Neural cell (in vitro differentiated cells): ENCODE measurements around the gene CDH1. TPM values are rescaled to one million over a fixed set of nuclear protein-coding genes. Genes with fewer than 3 reads are reported as not detected.

Experiments
- H2AFZ ChIP-seq: fragments of 200-600, 300-800 bp; sonication (generic), shearing (Covaris generic); 2 replicates; pipeline ENCODE4 v1.6.0; 2014; ENCODE audit warnings: low read depth, mild to moderate bottlenecking, antibody characterized with exemption, low read length, moderate library complexity
- H3F3A ChIP-seq: fragments of 200-600 bp; shearing (Covaris generic); 2 replicates; pipeline ENCODE4 v1.6.1; 2016; ENCODE audit warnings: mild to moderate bottlenecking, moderate library complexity, mixed read lengths, antibody characterized with exemption, low read length; ENCODE audit not compliant: insufficient read depth, poor library complexity, severe bottlenecking
- H3K27ac ChIP-seq: fragments of 200-600, 300-800 bp; sonication (generic), shearing (Covaris generic); 2 replicates; pipeline ENCODE4 v1.5.1; 2014; ENCODE audit warnings: mild to moderate bottlenecking, low read length, moderate library complexity
- H3K27me3 ChIP-seq: fragments of 300-800, 200-600 bp; sonication (generic), shearing (Covaris generic); 2 replicates; pipeline ENCODE4 v1.6.0; 2014; ENCODE audit warnings: mild to moderate bottlenecking, low read depth, low read length, moderate library complexity; ENCODE audit not compliant: insufficient read depth
- H3K36me3 ChIP-seq: fragments of 300-800, 200-600 bp; sonication (generic), shearing (Covaris generic); 2 replicates; pipeline ENCODE4 v1.5.1; 2014; ENCODE audit warnings: mild to moderate bottlenecking, antibody characterized with exemption, low read length, moderate library complexity; ENCODE audit not compliant: insufficient read depth
- H3K4me2 ChIP-seq: fragments of 300-800, 200-600 bp; sonication (generic), shearing (Covaris generic); 2 replicates; pipeline ENCODE4 v1.6.0; 2014; ENCODE audit warnings: mild to moderate bottlenecking, low read length
- H3K4me3 ChIP-seq: fragments of 300-800, 200-600 bp; sonication (generic), shearing (Covaris generic); 2 replicates; pipeline ENCODE4 v1.5.1; 2014; ENCODE audit warnings: mild to moderate bottlenecking, low read length, moderate library complexity
- H3K79me2 ChIP-seq: fragments of 200-600 bp; shearing (Covaris generic); replicated peaks from 2 replicates; pipeline ENCODE4 v1.6.0; 2014; ENCODE audit warnings: mild to moderate bottlenecking, low read length, moderate library complexity; ENCODE audit not compliant: insufficient read depth
- H3K9ac ChIP-seq: fragments of 300-800, 200-600 bp; sonication (generic), shearing (Covaris generic); 2 replicates; pipeline ENCODE4 v1.6.1; 2016; ENCODE audit warnings: mild to moderate bottlenecking, low read length, mixed read lengths
- H3K9me2 ChIP-seq: fragments of 200-600 bp; shearing (Covaris generic); 2 replicates; pipeline ENCODE4 v1.6.1; 2016; ENCODE audit warnings: mild to moderate bottlenecking, low read length, mixed read lengths; ENCODE audit not compliant: insufficient read depth
- H3K9me3 ChIP-seq: fragments of 200-600, 300-800 bp; sonication (generic), shearing (Covaris generic); 2 replicates; pipeline ENCODE4 v1.6.1; 2016; ENCODE audit warnings: mild to moderate bottlenecking, mixed run types, low read length, moderate library complexity, mixed read lengths
- H4K20me1 ChIP-seq: fragments of 200-600 bp; shearing (Covaris generic); 2 replicates; pipeline ENCODE4 v1.6.1; 2016; ENCODE audit warnings: mild to moderate bottlenecking, mixed run types; ENCODE audit not compliant: insufficient read depth
- CTCF ChIP-seq: fragments of 450-650 bp; IDR thresholded peaks from 2 replicates; pipeline ENCODE4 v1.5.1; 2014; ENCODE audit warnings: antibody characterized with exemption, mild to moderate bottlenecking, moderate library complexity; ENCODE audit not compliant: poor library complexity, severe bottlenecking
- EP300 ChIP-seq: fragments of 450-650 bp; conservative IDR thresholded peaks from 2 replicates; pipeline ENCODE4 v1.6.1; 2014; ENCODE audit warnings: antibody characterized with exemption, mild to moderate bottlenecking, moderate library complexity; ENCODE audit not compliant: poor library complexity, severe bottlenecking
- EZH2 ChIP-seq: fragments of 200-600, 300-800 bp; shearing (Covaris generic), sonication (generic); IDR thresholded peaks from 2 replicates; pipeline ENCODE4 v1.6.1; 2014; ENCODE audit warnings: antibody characterized with exemption, low read length, borderline replicate concordance, mild to moderate bottlenecking; ENCODE audit not compliant: insufficient read depth, poor library complexity, severe bottlenecking
- MXI1 ChIP-seq: fragments of 450-650 bp; conservative IDR thresholded peaks from 2 replicates; pipeline ENCODE4 v1.6.1; 2014; ENCODE audit warnings: antibody characterized with exemption, mild to moderate bottlenecking; ENCODE audit not compliant: poor library complexity, severe bottlenecking
- POLR2AphosphoS5 ChIP-seq: IDR thresholded peaks from 2 replicates; pipeline ENCODE4 v1.6.1; 2012
- RAD21 ChIP-seq: fragments of 450-650 bp; conservative IDR thresholded peaks from 2 replicates; pipeline ENCODE4 v1.6.1; 2014; ENCODE audit warnings: antibody characterized with exemption, mild to moderate bottlenecking, moderate library complexity
- REST ChIP-seq: IDR thresholded peaks from 2 replicates; pipeline ENCODE4 v1.6.1; 2012; ENCODE audit warnings: borderline replicate concordance
- SMC3 ChIP-seq: fragments of 450-650 bp; conservative IDR thresholded peaks from 2 replicates; pipeline ENCODE4 v1.6.1; 2014; ENCODE audit warnings: antibody characterized with exemption, mild to moderate bottlenecking, moderate library complexity; ENCODE audit not compliant: poor library complexity
- TAF1 ChIP-seq: IDR thresholded peaks from 2 replicates; pipeline ENCODE4 v1.6.1; 2012; ENCODE audit warnings: low read depth
- polyA plus RNA-seq: library from polyadenylated mRNA; depleted of rRNA; stranded (reverse); fragments of >200 nt; gene quantifications from 2 replicates; pipeline ENCODE4 v1.2.3, GENCODE V29; 2014

The CDH1 gene
- polyA plus RNA-seq, 1 donor from 2014 or later = 1.2 TPM

- H3K27me3 ChIP-seq = no peaks in the 10 kb centered on the region
- H3K4me2 ChIP-seq = no peak overlapping the region
- no peak overlapping the region for H3K27ac ChIP-seq
- H3K36me3 ChIP-seq = no peaks in the 10 kb centered on the region
- H3K4me3 ChIP-seq = no peak overlapping the region
- no peak overlapping the region for H2AFZ ChIP-seq
- H3F3A ChIP-seq = no peaks in the 10 kb centered on the region
- no peak overlapping the region for H3K9ac ChIP-seq
- H3K79me2 ChIP-seq = no peaks in the 10 kb centered on the region
- TF ChIP-seq EZH2 (no peak), TAF1 (no peak), REST (no peak), POLR2AphosphoS5 (no peak), RAD21 (no peak), SMC3 (no peak), CTCF (no peak), EP300 (no peak), MXI1 (no peak)
- H3K9me2 ChIP-seq = no peaks in the 10 kb centered on the region
- no peaks in the 10 kb centered on the region for H3K9me3 ChIP-seq
- no peaks in the 10 kb centered on the region for H4K20me1 ChIP-seq
Measured at GRCh38 chr16:68719993-68720489, 17.1 kb upstream of the CDH1 start.

- TF ChIP-seq SMC3 (no peak), MXI1 (no peak), RAD21 (no peak), POLR2AphosphoS5 (no peak), CTCF (no peak), EP300 (no peak), TAF1 (no peak), REST (no peak), EZH2 (no peak)
- Histone ChIP-seq H3K4me3 (no peak overlapping the region), H4K20me1 (no peaks in the 10 kb centered on the region), H3K27ac (no peak overlapping the region), H3K9ac (no peak overlapping the region), H3K9me3 (no peaks in the 10 kb centered on the region), H3K4me2 (no peak overlapping the region), H3K79me2 (no peaks in the 10 kb centered on the region), H3F3A (no peaks in the 10 kb centered on the region), H3K36me3 (no peaks in the 10 kb centered on the region), H2AFZ (no peak overlapping the region), H3K9me2 (no peaks in the 10 kb centered on the region), H3K27me3 (no peaks in the 10 kb centered on the region)
Measured at GRCh38 chr16:68722119-68723024, 14.7 kb upstream of the CDH1 start.
